C4-2B (cell line): ENCODE results near the gene INCENP.
"Not testable (repeated sequence)": the region's sequence is repeated elsewhere in the genome, so short reads cannot be mapped to it uniquely, and the experiment has no call there.

ENCODE experiments used
- H3K27ac ChIP-seq: fragments of 450-650 bp; 2 replicates; pipeline ENCODE4 v1.5.1; 2017
- ZFX ChIP-seq: fragments of 450-650 bp; IDR thresholded peaks from 2 replicates; pipeline ENCODE4 v1.6.1; 2017
- TF ChIP-seq, protein P1 (sequence below): fragments of 450-650 bp; conservative IDR thresholded peaks from 2 replicates; pipeline ENCODE4 v1.5.1; 2017; ENCODE audit warnings: mild to moderate bottlenecking

Gene INCENP

GRCh38 chr11:62176766-62177165 is 53.0 kb downstream of the INCENP start:
- H3K27ac ChIP-seq = no peak overlapping the region
- TF ChIP-seq ZFX = no peak
- TF ChIP-seq, protein P1, sequence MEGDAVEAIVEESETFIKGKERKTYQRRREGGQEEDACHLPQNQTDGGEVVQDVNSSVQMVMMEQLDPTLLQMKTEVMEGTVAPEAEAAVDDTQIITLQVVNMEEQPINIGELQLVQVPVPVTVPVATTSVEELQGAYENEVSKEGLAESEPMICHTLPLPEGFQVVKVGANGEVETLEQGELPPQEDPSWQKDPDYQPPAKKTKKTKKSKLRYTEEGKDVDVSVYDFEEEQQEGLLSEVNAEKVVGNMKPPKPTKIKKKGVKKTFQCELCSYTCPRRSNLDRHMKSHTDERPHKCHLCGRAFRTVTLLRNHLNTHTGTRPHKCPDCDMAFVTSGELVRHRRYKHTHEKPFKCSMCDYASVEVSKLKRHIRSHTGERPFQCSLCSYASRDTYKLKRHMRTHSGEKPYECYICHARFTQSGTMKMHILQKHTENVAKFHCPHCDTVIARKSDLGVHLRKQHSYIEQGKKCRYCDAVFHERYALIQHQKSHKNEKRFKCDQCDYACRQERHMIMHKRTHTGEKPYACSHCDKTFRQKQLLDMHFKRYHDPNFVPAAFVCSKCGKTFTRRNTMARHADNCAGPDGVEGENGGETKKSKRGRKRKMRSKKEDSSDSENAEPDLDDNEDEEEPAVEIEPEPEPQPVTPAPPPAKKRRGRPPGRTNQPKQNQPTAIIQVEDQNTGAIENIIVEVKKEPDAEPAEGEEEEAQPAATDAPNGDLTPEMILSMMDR = no peak

DNA sequence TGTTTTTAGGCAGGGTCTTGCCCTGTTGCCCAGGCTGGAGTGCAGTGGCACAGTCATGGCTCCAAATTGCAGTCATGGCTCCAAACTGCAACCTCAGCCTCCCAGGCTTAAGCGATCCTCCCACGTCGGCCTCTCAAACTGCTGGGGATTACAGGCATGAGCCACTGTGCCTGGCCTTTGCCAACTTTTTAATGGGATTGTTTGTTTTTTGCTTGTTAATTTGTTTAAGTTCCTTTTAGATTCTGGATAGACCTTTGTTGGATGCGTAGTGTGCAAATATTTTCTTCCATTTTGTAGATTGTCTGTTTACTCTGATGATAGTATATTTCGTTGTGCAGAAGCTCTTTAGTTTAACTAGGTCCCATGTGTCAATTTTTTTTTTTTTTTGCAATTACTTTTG is 56.2 kb downstream of the INCENP start:
- no peak overlapping the region for H3K27ac ChIP-seq
- no peak for TF ChIP-seq ZFX
- TF ChIP-seq, protein P1 = no peak

DNA sequence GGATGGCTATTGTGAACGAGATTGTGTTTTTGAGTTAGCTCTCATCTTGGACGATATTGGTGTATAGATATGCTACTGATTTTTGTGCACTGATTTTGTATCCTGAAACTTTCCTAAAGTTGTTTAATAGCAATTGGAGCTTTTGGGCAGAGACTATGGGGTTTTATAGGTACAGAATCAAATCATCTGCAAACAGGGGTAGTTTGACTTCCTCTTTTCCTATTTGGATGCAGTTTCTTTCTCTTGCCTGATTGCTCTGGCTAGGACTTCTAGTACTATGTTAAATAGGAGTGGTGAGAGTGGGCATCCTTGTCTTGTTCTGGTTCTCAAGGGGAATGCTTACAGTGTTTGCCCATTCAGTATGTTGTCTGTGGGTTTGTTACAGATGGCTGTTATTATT is 57.3 kb downstream of the INCENP start:
- TF ChIP-seq ZFX = no peak
- TF ChIP-seq, protein P1 = no peak
- no peak overlapping the region for H3K27ac ChIP-seq

DNA sequence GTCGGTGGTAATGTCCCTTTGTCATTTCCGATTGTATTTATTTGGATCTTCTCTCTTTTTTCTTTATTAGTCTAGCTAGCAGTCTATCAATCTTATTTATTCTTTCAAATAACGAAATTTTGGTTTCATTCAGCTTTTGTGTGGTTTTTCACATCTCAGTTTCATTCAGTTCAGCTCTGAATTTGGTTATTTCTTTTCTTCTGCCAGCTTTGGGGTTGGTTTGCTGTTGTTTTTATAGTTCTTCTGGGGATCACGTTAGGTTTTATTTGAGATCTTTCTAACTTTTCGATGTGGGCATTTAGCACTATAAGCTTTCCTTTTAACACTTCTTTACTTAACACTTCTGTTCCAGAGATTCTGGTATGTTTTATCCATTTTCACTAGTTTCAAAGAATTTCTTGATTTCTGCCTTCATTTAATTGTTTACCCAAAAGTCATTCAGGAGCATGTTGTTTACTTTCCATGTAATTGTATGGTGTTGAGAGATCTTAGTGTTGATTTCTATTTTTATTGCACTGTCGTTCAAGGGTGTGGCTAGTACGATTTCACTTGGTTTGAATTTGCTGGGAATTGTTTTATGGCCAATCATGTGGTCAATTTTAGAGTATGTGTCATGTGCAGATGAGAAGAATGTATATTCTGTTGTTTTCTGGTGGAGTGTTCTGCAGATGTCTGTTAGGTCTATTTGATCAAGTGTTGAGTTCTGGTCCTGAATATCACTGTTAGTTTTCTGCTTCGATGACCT is 58.5 kb downstream of the INCENP start:
- no peak for TF ChIP-seq ZFX
- TF ChIP-seq, protein P1 = no peak
- H3K27ac ChIP-seq = no peak overlapping the region

GRCh38 chr11:62186195-62186594 is 62.4 kb downstream of the INCENP start:
- TF ChIP-seq, protein P1 = no peak
- no peak for TF ChIP-seq ZFX
- no peak overlapping the region for H3K27ac ChIP-seq

- no peak for TF ChIP-seq ZFX
- TF ChIP-seq, protein P1 = no peak
- H3K27ac ChIP-seq = no peak within 1 kb of the TSS
Measured at GRCh38 chr11:62190011-62190410, 66.2 kb downstream of the INCENP start, which contains the start of gene SCGB1D1. TSS of gene SCGB1D1 (plus strand) at chr11:62190216. CDS start at chr11:62190285, 69 bp downstream.

GRCh38 chr11:62193952-62194351 is 70.1 kb downstream of the INCENP start:
- TF ChIP-seq ZFX = no peak
- TF ChIP-seq, protein P1 = no peak
- no peak overlapping the region for H3K27ac ChIP-seq

DNA sequence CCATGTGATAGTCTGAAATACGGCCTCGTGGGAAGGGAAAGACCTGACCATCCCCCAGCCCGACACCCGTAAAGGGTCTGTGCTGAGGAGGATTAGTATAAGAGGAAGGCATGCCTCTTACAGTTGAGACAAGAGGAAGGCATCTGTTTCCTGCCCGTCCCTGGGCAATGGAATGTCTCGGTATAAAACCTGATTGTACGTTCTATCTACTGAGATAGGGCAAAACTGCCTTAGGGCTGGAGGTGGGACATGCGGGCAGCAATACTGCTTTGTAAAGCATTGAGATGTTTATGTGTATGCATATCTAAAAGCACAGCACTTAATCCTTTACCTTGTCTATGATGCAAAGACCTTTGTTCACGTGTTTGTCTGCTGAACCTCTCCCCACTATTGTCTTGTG is 71.2 kb downstream of the INCENP start:
- not testable (repeated sequence) for H3K27ac ChIP-seq
